Lower leg skin (tissue), 4 donors: ENCODE results near the gene ZC3H7A. TPM values are rescaled to one million over a fixed set of nuclear protein-coding genes. Genes with fewer than 3 reads are reported as not detected.

ENCODE experiments used
- DNase-seq, 2 donors: peaks; one replicate each; pipeline ENCODE4 v3.0.0-alpha.2; 2019; ENCODE audit warnings: low spot score in 2 of 2
- H3K4me3 ChIP-seq: fragments of 200-600 bp; sonication (generic); 2 replicates; pipeline ENCODE4 v1.5.1; 2017; ENCODE audit warnings: mild to moderate bottlenecking, low read depth; ENCODE audit not compliant: poor library complexity, severe bottlenecking
- POLR2A ChIP-seq, 2 donors: fragments of 450-650 bp; IDR thresholded peaks; one replicate each; pipeline ENCODE4 v1.6.1; 2016 to 2017; ENCODE audit warnings: antibody characterized with exemption in 2 of 2, mild to moderate bottlenecking in 1 of 2, moderate library complexity in 1 of 2
- WGBS, 2 donors: methylation state at CpG; one replicate each; pipeline ENCODE4 v1.1.5; 2018; 5-methylcytosine and 5-hydroxymethylcytosine counted together
- intact Hi-C: fragments of 100-400 bp; cut with DNase I; formaldehyde crosslinking; loops from one replicate; pipeline ENCODE4 v1.15.0; 2023; ENCODE audit warnings: low total_unique reads
- total RNA-seq, 4 donors: library from RNA; depleted of rRNA; stranded (reverse); fragments of >200 nt; gene quantifications; one replicate each; pipeline ENCODE4 v1.1.0, GENCODE V29; 2016
- TF ChIP-seq, protein P1 (sequence below), 3 donors: fragments of 450-650 bp; IDR thresholded peaks; one replicate each; pipeline ENCODE4 v1.5.1; 2016; ENCODE audit warnings: antibody characterized with exemption in 3 of 3, mild to moderate bottlenecking in 3 of 3, moderate library complexity in 2 of 3

The ZC3H7A gene
- total RNA-seq, 4 donors from 2014 or later = 22.0 to 46.6 (median 31.3) TPM

DNA sequence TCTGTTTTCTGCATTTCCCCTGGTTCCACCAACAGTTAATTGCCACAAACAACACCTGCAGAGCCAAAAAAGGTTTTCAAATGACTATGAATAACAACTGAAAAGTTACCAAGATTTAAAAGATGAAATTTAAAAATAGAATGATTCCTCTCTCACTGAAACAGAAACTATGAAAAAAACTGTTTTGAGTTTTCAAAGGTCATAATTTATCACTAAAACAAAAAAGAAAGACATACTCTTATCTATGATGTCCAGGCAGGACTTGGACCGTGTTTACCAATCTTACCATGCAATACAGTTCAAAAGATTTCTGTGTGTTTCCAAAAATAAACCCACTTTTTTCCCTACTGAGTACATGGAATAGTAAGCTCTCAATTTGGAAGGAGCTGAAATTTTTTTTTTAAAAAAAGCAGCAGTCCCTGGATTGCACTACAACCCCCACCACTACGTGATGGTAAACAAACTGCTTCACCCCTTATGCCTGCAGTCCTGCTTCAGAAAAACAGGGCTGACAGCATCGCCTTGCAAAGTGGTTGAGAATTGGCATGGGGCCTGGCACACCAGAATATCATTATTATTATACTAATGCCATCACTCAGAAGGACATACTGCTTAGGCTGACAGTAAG, 62.9 kb downstream of the ZC3H7A start:
- intact Hi-C loops = no loop called here
- 52 to 62% methylated on average over 3 of the region's 3 CpGs for WGBS, 2 donors
- no peak for TF ChIP-seq POLR2A (IDR thresholded peaks at IDR 0.05)
- TF ChIP-seq, protein P1, sequence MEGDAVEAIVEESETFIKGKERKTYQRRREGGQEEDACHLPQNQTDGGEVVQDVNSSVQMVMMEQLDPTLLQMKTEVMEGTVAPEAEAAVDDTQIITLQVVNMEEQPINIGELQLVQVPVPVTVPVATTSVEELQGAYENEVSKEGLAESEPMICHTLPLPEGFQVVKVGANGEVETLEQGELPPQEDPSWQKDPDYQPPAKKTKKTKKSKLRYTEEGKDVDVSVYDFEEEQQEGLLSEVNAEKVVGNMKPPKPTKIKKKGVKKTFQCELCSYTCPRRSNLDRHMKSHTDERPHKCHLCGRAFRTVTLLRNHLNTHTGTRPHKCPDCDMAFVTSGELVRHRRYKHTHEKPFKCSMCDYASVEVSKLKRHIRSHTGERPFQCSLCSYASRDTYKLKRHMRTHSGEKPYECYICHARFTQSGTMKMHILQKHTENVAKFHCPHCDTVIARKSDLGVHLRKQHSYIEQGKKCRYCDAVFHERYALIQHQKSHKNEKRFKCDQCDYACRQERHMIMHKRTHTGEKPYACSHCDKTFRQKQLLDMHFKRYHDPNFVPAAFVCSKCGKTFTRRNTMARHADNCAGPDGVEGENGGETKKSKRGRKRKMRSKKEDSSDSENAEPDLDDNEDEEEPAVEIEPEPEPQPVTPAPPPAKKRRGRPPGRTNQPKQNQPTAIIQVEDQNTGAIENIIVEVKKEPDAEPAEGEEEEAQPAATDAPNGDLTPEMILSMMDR (IDR thresholded peaks at IDR 0.05) = no peak
- no peak overlapping the region for H3K4me3 ChIP-seq
- DNase-seq = peak in 1 of 2 donors; percentile 9

DNA sequence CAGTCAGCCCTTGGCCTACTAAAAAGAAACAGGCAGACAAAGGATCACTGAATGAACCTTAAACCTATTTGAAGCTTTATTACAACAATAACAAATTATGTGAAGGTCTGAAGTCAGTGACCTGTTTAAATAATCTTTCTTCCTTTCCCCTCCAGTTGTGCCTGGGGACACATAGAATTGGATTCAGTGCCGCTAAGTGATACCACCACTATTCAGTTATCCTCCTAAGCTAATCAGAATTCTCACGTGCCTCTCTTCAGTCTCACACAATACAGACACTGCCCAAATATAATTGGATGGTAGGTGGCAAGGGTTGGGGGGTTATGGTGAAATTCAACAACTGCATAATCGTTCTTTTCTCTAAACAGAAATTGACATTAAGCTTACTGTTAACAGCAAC, 65.8 kb downstream of the ZC3H7A start:
- DNase-seq = no peak
- 80 to 86% methylated on average over 3 of the region's 3 CpGs for WGBS, 2 donors
- intact Hi-C loops = no loop called here
- H3K4me3 ChIP-seq = no peak overlapping the region
- no peak for TF ChIP-seq POLR2A (IDR thresholded peaks at IDR 0.05)
- TF ChIP-seq, protein P1 (IDR thresholded peaks at IDR 0.05) = no peak

DNA sequence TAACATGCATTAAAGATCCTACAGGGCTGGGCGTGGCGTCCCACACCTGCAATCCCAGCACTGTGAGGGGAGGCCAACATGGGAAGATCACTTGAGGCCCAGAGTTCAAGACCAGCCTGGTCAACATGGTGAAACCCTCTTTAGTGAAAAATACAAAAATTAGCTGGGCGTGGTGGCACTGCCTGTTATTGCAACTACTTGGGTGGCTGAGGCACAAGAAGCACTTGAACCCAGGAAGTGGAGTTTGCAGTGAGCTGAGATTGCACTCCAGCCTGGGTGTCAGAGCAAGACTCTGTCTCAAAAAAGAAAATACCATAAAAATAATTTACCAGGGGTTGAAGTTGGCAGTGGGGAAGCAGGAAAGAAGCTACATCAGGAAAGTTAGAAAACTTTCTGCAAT, 67.3 kb downstream of the ZC3H7A start:
- intact Hi-C loops = loop anchor here (10.0 kb wide), 1 partner anchor 85 kb away; no protein-coding TSS in a partner anchor
- no peak overlapping the region for H3K4me3 ChIP-seq
- DNase-seq = peak in 1 of 2 donors; percentile 50
- 95 to 96% methylated on average over 3 of the region's 3 CpGs for WGBS, 2 donors
- TF ChIP-seq, protein P1 (IDR thresholded peaks at IDR 0.05) = no peak
- TF ChIP-seq POLR2A (IDR thresholded peaks at IDR 0.05) = no peak

DNA sequence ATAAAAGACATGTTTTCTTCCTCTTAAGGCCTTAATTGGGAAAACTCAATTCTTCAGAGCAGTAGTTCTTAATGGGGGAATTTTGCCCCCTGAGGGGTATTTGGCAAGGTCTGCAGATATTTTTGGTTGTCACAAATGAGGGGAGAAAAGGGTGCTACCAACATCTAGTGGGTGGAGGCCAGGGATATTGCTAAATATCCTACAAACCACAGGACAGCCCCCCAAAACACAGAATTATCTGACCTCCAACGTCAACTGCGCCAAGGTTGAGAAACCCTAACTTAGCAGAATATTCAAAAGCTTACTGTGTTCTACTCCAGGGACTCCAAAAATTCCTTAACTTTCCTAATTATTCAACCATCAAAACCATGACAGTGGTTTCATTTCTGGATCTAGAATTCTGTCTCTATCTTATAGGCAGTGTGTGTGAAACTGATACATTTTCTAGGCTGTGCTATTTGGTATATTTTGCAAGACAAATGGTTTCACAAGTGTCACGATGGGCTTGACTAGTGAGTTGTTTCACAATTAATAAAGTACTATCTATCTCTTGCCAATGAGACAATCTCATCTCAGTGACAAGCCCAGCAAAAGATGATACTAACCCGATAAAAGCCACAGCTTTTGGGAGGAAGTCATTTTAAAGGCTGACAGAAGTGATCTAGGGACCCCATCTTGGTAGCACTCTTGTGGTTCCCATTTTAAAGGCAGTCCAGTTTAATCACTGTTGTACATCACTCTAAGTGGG, 69.1 kb downstream of the ZC3H7A start:
- intact Hi-C loops = loop anchor here (10.0 kb wide), 1 partner anchor 83 kb away; no protein-coding TSS in a partner anchor
- DNase-seq = no peak

DNA sequence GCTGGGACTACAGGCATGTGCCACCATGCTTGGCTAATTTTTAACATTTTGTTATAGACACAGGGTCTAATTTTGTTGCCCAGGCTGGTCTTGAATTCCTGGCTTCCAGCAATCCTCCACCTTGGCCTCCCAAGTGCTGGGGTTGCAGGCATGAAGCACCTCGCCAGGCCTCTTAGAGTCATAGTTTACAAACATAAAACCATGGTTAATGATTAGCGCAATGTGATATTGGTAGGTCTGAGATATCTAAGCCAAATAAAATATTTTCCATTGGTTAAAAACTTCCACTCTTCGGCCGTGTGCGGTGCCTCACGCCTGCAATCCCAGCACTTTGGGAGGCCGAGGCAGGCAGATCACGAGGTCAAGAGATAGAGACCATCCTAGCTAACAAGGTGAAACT, 71.0 kb downstream of the ZC3H7A start:
- peak in 1 of 2 donors; percentile 29 for DNase-seq
- 93 to 99% methylated on average over 8 of the region's 8 CpGs for WGBS, 2 donors
- no peak overlapping the region for H3K4me3 ChIP-seq
- intact Hi-C loops = loop anchor here (10.0 kb wide), 1 partner anchor 81 kb away; no protein-coding TSS in a partner anchor
- TF ChIP-seq, protein P1 (IDR thresholded peaks at IDR 0.05) = no peak
- TF ChIP-seq POLR2A (IDR thresholded peaks at IDR 0.05) = no peak

More for the DNA sequence above, 69.1 kb downstream of the ZC3H7A start:
- no peak overlapping the region for H3K4me3 ChIP-seq
- 75 to 76% methylated on average over 4 of the region's 4 CpGs for WGBS, 2 donors
- no peak for TF ChIP-seq POLR2A (IDR thresholded peaks at IDR 0.05)
- TF ChIP-seq, protein P1 (IDR thresholded peaks at IDR 0.05) = no peak
